ENCODE results near the gene LSP1. TPM values are rescaled to one million over a fixed set of nuclear protein-coding genes. Genes with fewer than 3 reads are reported as not detected.

LSP1 gene
- total RNA-seq, 2 experiments from 2014 or later: 232 to 303 TPM

- Histone ChIP-seq H2AFZ (ENCODE audit: low read length) (no peak overlapping the region), H3K4me2 (ENCODE audit: low read length) (no peak overlapping the region), H3K4me3 (ENCODE audit: low read depth, low read length, poor library complexity, severe bottlenecking) (no peak overlapping the region), H4K20me1 (ENCODE audit: insufficient read depth, low read length) (no peaks in the 10 kb centered on the region), H3K27ac (ENCODE audit: low read depth, low read length, poor library complexity, severe bottlenecking) (no peak overlapping the region), H3K79me2 (ENCODE audit: insufficient read depth, low read depth, low read length) (no peaks in the 10 kb centered on the region), H3K9me2 (ENCODE audit: insufficient read depth, low read length) (no peaks in the 10 kb centered on the region), H3K4me1 (ENCODE audit: insufficient read depth, low read length, poor library complexity, severe bottlenecking) (no peaks in the 10 kb centered on the region), H3K9me3 (ENCODE audit: low read length) (no peaks in the 10 kb centered on the region), H3K36me3 (ENCODE audit: insufficient read depth, low read length) (no peaks in the 10 kb centered on the region)
- TF ChIP-seq EZH2phosphoT487 (IDR thresholded peaks at IDR 0.05; ENCODE audit: borderline replicate concordance, low read depth, low read length) (no peak), CTCF (conservative IDR thresholded peaks at IDR 0.05; ENCODE audit: low read length) (no peak)
- no peak for DNase-seq (ENCODE audit: low spot score)
- ChIA-PET CTCF (ENCODE audit: unreplicated experiment) (no interaction called here), POLR2A (no interaction called here)
- intact Hi-C loops (cut with micrococcal nuclease; ENCODE audit: unreplicated experiment): no loop called here
- BruUV-seq (replicated peaks): no TSS peak
These were observed 84.1 kb downstream of the LSP1 start for GRCh38 chr11:1936781-1937615.

- ChIA-PET CTCF (ENCODE audit: unreplicated experiment) (no interaction called here), POLR2A (no interaction called here)
- H4K20me1 ChIP-seq (ENCODE audit: insufficient read depth, low read length): no peaks in the 10 kb centered on the region
- intact Hi-C loops (cut with micrococcal nuclease; ENCODE audit: unreplicated experiment): no loop called here
- no peaks in the 10 kb centered on the region for H3K4me1 ChIP-seq (ENCODE audit: insufficient read depth, low read length, poor library complexity, severe bottlenecking)
- H3K36me3 ChIP-seq (ENCODE audit: insufficient read depth, low read length): no peaks in the 10 kb centered on the region
- H3K4me3 ChIP-seq (ENCODE audit: low read depth, low read length, poor library complexity, severe bottlenecking): no peak overlapping the region
- no peaks in the 10 kb centered on the region for H3K9me3 ChIP-seq (ENCODE audit: low read length)
- TF ChIP-seq EZH2phosphoT487 (IDR thresholded peaks at IDR 0.05; ENCODE audit: borderline replicate concordance, low read depth, low read length): no peak
- no peak for TF ChIP-seq CTCF (conservative IDR thresholded peaks at IDR 0.05; ENCODE audit: low read length)
- H3K27ac ChIP-seq (ENCODE audit: low read depth, low read length, poor library complexity, severe bottlenecking): no peak overlapping the region
- no peak overlapping the region for H3K4me2 ChIP-seq (ENCODE audit: low read length)
- H3K9me2 ChIP-seq (ENCODE audit: insufficient read depth, low read length): no peaks in the 10 kb centered on the region
- H3K79me2 ChIP-seq (ENCODE audit: insufficient read depth, low read depth, low read length): no peaks in the 10 kb centered on the region
- no peak overlapping the region for H2AFZ ChIP-seq (ENCODE audit: low read length)
- no TSS peak for BruUV-seq (replicated peaks)
- DNase-seq (ENCODE audit: low spot score): no peak
These were observed 84.9 kb downstream of the LSP1 start for GRCh38 chr11:1937616-1938342.
